ENCODE measurements around the gene DLG1. TPM values are rescaled to one million over a fixed set of nuclear protein-coding genes. Genes with fewer than 3 reads are reported as not detected.
"Not testable (repeated sequence)": the region's sequence is repeated elsewhere in the genome, so short reads cannot be mapped to it uniquely, and the experiment has no call there.

Gene DLG1
- total and polyA plus RNA-seq, 2 experiments from 2014 or later: 54.8 to 128 TPM

- no peak overlapping the region for H2AFZ ChIP-seq
- H3K9me2 ChIP-seq (replicated peaks; ENCODE audit: insufficient read depth): no peaks in the 10 kb centered on the region
- no peak for DNase-seq (ENCODE audit: low spot score)
- no peaks in the 10 kb centered on the region for H3K36me3 ChIP-seq (replicated peaks; ENCODE audit: insufficient read depth, low read depth)
- no peaks in the 10 kb centered on the region for H3K4me1 ChIP-seq (ENCODE audit: insufficient read depth)
- no peak overlapping the region for H3K4me2 ChIP-seq
- no peak overlapping the region for H3K4me3 ChIP-seq
- peaks cover 73% of the 10 kb centered on the region for H4K20me1 ChIP-seq (ENCODE audit: insufficient read depth, poor library complexity, severe bottlenecking)
- TF ChIP-seq EZH2phosphoT487 (IDR thresholded peaks at IDR 0.05; ENCODE audit: low read depth, severe bottlenecking, unreplicated experiment): no peak
- TF ChIP-seq EZH2 (IDR thresholded peaks at IDR 0.05; ENCODE audit: borderline replicate concordance): no peak
- TF ChIP-seq, protein P1, sequence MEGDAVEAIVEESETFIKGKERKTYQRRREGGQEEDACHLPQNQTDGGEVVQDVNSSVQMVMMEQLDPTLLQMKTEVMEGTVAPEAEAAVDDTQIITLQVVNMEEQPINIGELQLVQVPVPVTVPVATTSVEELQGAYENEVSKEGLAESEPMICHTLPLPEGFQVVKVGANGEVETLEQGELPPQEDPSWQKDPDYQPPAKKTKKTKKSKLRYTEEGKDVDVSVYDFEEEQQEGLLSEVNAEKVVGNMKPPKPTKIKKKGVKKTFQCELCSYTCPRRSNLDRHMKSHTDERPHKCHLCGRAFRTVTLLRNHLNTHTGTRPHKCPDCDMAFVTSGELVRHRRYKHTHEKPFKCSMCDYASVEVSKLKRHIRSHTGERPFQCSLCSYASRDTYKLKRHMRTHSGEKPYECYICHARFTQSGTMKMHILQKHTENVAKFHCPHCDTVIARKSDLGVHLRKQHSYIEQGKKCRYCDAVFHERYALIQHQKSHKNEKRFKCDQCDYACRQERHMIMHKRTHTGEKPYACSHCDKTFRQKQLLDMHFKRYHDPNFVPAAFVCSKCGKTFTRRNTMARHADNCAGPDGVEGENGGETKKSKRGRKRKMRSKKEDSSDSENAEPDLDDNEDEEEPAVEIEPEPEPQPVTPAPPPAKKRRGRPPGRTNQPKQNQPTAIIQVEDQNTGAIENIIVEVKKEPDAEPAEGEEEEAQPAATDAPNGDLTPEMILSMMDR (IDR thresholded peaks at IDR 0.05; ENCODE audit: poor library complexity): no peak
- H3K27ac ChIP-seq: no peak overlapping the region
- H3K27me3 ChIP-seq: no peaks in the 10 kb centered on the region
- 78% methylated on average over 5 of the region's 5 CpGs for WGBS (ENCODE audit: low lambda C conversion rate, missing lambda C conversion rate)
- H3K9me3 ChIP-seq (ENCODE audit: low read depth): no peaks in the 10 kb centered on the region
- peaks cover 100% of the 10 kb centered on the region for H3K79me2 ChIP-seq
These were observed 96.5 kb downstream of the DLG1 start for GRCh38 chr3:197201791-197202452.

DNA sequence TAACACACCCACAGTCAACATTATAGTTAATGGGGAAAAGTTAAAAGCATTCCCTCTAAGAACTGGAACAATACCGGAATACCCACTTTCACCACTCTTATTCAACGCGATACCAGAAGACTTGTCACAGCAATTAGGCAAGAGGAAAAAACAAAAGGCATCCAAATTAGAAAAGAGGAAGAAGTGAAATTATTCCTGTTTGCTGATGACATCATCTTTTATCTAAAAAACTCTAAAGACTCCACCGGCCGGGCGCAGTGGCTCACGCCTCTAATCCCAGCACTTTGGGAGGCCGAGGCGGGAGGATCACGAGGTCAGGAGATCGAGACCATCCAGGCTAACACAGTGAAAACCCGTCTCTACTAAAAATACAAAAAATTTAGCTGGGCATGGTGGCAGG lies 97.6 kb downstream of the DLG1 start:
- not testable (repeated sequence) for H3K9me2 ChIP-seq (replicated peaks; ENCODE audit: insufficient read depth); H3K36me3 ChIP-seq (replicated peaks; ENCODE audit: insufficient read depth, low read depth); H3K27ac ChIP-seq; H3K4me1 ChIP-seq (ENCODE audit: insufficient read depth); H3K9me3 ChIP-seq (ENCODE audit: low read depth); H3K4me2 ChIP-seq; H2AFZ ChIP-seq; H3K27me3 ChIP-seq; H3K4me3 ChIP-seq; DNase-seq (ENCODE audit: low spot score)
- Histone ChIP-seq H4K20me1 (ENCODE audit: insufficient read depth, poor library complexity, severe bottlenecking) (peaks cover 80% of the 10 kb centered on the region), H3K79me2 (peaks cover 100% of the 10 kb centered on the region)
- WGBS (ENCODE audit: low lambda C conversion rate, missing lambda C conversion rate): 97% methylated on average over 12 of the region's 12 CpGs

GRCh38 chr3:197197334-197197733 lies 101.1 kb downstream of the DLG1 start:
- no peak for DNase-seq (ENCODE audit: low spot score)
- Histone ChIP-seq H3K79me2 (peaks cover 100% of the 10 kb centered on the region), H3K27me3 (no peaks in the 10 kb centered on the region), H3K9me3 (ENCODE audit: low read depth) (no peaks in the 10 kb centered on the region), H3K4me3 (no peak overlapping the region), H3K4me1 (ENCODE audit: insufficient read depth) (no peaks in the 10 kb centered on the region), H3K4me2 (no peak overlapping the region), H3K36me3 (replicated peaks; ENCODE audit: insufficient read depth, low read depth) (no peaks in the 10 kb centered on the region), H4K20me1 (ENCODE audit: insufficient read depth, poor library complexity, severe bottlenecking) (peaks cover 61% of the 10 kb centered on the region), H3K27ac (no peak overlapping the region), H3K9me2 (replicated peaks; ENCODE audit: insufficient read depth) (no peaks in the 10 kb centered on the region), H2AFZ (no peak overlapping the region)
- no peak for TF ChIP-seq EZH2phosphoT487 (IDR thresholded peaks at IDR 0.05; ENCODE audit: low read depth, severe bottlenecking, unreplicated experiment)
- 96% methylated on average over 2 of the region's 2 CpGs for WGBS (ENCODE audit: low lambda C conversion rate, missing lambda C conversion rate)

- no peak overlapping the region for H2AFZ ChIP-seq
- H3K4me1 ChIP-seq (ENCODE audit: insufficient read depth): no peaks in the 10 kb centered on the region
- no peak overlapping the region for H3K27ac ChIP-seq
- no peaks in the 10 kb centered on the region for H3K9me3 ChIP-seq (ENCODE audit: low read depth)
- no peaks in the 10 kb centered on the region for H3K9me2 ChIP-seq (replicated peaks; ENCODE audit: insufficient read depth)
- no peak overlapping the region for H3K4me3 ChIP-seq
- peaks cover 100% of the 10 kb centered on the region for H3K79me2 ChIP-seq
- no peak overlapping the region for H3K4me2 ChIP-seq
- H3K36me3 ChIP-seq (replicated peaks; ENCODE audit: insufficient read depth, low read depth): no peaks in the 10 kb centered on the region
- 49% methylated on average over 3 of the region's 3 CpGs for WGBS (ENCODE audit: low lambda C conversion rate, missing lambda C conversion rate)
- no peaks in the 10 kb centered on the region for H3K27me3 ChIP-seq
- H4K20me1 ChIP-seq (ENCODE audit: insufficient read depth, poor library complexity, severe bottlenecking): peaks cover 50% of the 10 kb centered on the region
- DNase-seq (ENCODE audit: low spot score): no peak
- TF ChIP-seq EZH2phosphoT487 (IDR thresholded peaks at IDR 0.05; ENCODE audit: low read depth, severe bottlenecking, unreplicated experiment): no peak
- no peak for TF ChIP-seq EZH2 (IDR thresholded peaks at IDR 0.05; ENCODE audit: borderline replicate concordance)
- TF ChIP-seq, protein P1 (IDR thresholded peaks at IDR 0.05; ENCODE audit: poor library complexity): no peak
These were observed 102.2 kb downstream of the DLG1 start for GRCh38 chr3:197196192-197196591.
